ENCODE measurements around the gene KRTAP2-1. TPM values are rescaled to one million over a fixed set of nuclear protein-coding genes. Genes with fewer than 3 reads are reported as not detected.
"Not testable (repeated sequence)": the region's sequence is repeated elsewhere in the genome, so short reads cannot be mapped to it uniquely, and the experiment has no call there.

Gene KRTAP2-1, protein sequence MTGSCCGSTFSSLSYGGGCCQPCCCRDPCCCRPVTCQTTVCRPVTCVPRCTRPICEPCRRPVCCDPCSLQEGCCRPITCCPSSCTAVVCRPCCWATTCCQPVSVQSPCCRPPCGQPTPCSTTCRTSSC
- total RNA-seq: not detected
- not detected for polyA plus RNA-seq
- long read RNA-seq, donor 1: 0 reads
- long read RNA-seq, donor 2: 0 reads
- long read RNA-seq, donor 3: 0 reads
- long read RNA-seq, donor 4: 0 reads
- long read RNA-seq, donor 5: 0 reads
- long read RNA-seq, donor 6: 0 reads
- long read RNA-seq, donor 7: 0 reads
- long read RNA-seq, donor 8: 0 reads
- long read RNA-seq, donor 9: 0 reads
- long read RNA-seq, donor 10: 0 reads

- H3K4me3 ChIP-seq; H3K9me3 ChIP-seq (replicated peaks in 1 of 3); H3K27ac ChIP-seq; DNase-seq; H3K27me3 ChIP-seq; H3K36me3 ChIP-seq (replicated peaks in 1 of 2); H3K4me1 ChIP-seq (replicated peaks in 1 of 2); intact Hi-C loops (cut with DNase I): not testable (repeated sequence)
- 56 to 68% (median 59%) methylated on average over 5 to 10 of the region's 33 CpGs for WGBS, 4 donors
Observed at GRCh38 chr17:41046735-41047465, at the start of gene KRTAP2-1. TSS of gene KRTAP2-1 (minus strand) at chr17:41047316. CDS start at chr17:41047267, 49 bp downstream.

DNA sequence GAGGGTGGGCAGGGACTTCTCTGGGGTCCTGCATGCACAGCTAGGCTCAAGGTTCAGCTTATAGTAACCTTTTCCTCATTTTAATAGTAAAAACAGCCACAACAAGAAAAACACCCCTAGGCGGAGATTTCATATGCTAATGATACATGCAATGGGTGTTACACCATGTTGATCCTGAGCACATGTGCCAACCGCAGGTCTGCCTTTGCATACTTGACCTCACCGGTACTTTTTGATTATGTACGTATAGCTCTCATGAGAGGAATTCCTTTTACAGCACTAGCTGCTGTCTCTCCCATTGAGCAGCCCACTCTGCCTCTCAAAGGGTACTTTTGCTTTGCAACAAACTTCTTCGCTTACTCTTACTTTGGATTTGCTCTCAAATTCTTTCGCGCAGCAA lies 48.9 kb upstream of the KRTAP2-1 start:
- Histone ChIP-seq H3K36me3 (replicated peaks in 1 of 2) (no peaks in the 10 kb centered on the region), H3K27ac (no peak overlapping the region), H3K4me1 (replicated peaks in 1 of 2) (no peaks in the 10 kb centered on the region), H3K9me3 (replicated peaks in 1 of 3) (no peaks in the 10 kb centered on the region), H3K4me3 (no peak overlapping the region), H3K27me3 (no peaks in the 10 kb centered on the region)
- no peak for TF ChIP-seq POLR2A (IDR thresholded peaks at IDR 0.05)
- TF ChIP-seq, protein P1, sequence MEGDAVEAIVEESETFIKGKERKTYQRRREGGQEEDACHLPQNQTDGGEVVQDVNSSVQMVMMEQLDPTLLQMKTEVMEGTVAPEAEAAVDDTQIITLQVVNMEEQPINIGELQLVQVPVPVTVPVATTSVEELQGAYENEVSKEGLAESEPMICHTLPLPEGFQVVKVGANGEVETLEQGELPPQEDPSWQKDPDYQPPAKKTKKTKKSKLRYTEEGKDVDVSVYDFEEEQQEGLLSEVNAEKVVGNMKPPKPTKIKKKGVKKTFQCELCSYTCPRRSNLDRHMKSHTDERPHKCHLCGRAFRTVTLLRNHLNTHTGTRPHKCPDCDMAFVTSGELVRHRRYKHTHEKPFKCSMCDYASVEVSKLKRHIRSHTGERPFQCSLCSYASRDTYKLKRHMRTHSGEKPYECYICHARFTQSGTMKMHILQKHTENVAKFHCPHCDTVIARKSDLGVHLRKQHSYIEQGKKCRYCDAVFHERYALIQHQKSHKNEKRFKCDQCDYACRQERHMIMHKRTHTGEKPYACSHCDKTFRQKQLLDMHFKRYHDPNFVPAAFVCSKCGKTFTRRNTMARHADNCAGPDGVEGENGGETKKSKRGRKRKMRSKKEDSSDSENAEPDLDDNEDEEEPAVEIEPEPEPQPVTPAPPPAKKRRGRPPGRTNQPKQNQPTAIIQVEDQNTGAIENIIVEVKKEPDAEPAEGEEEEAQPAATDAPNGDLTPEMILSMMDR (IDR thresholded peaks at IDR 0.05): no peak
- WGBS, 4 donors: 80 to 86% (median 82%) methylated on average over 7 of the region's 7 CpGs
- DNase-seq: no peak
- intact Hi-C loops (cut with DNase I): no loop called here

GRCh38 chr17:41088760-41089352 lies 41.7 kb upstream of the KRTAP2-1 start:
- H3K27ac ChIP-seq; H3K4me1 ChIP-seq (replicated peaks in 1 of 2); H3K4me3 ChIP-seq; H3K27me3 ChIP-seq; DNase-seq; H3K9me3 ChIP-seq (replicated peaks in 1 of 3); H3K36me3 ChIP-seq (replicated peaks in 1 of 2); intact Hi-C loops (cut with DNase I): not testable (repeated sequence)
- 40 to 64% (median 54%) methylated on average over 4 of the region's 4 CpGs for WGBS, 4 donors

- intact Hi-C loops (cut with DNase I); H3K27ac ChIP-seq; H3K4me3 ChIP-seq; H3K36me3 ChIP-seq (replicated peaks in 1 of 2); DNase-seq; H3K4me1 ChIP-seq (replicated peaks in 1 of 2); H3K27me3 ChIP-seq; H3K9me3 ChIP-seq (replicated peaks in 1 of 3): not testable (repeated sequence)
- WGBS, 4 donors: 71 to 81% (median 74%) methylated on average over 5 to 14 of the region's 14 CpGs
Observed at GRCh38 chr17:41084100-41084856, 37.2 kb upstream of the KRTAP2-1 start, which contains the start of gene KRTAP4-7. TSS of gene KRTAP4-7 (plus strand) at chr17:41084150. CDS start at chr17:41084207, 57 bp downstream.

- DNase-seq; H3K27ac ChIP-seq; H3K36me3 ChIP-seq (replicated peaks in 1 of 2); H3K9me3 ChIP-seq (replicated peaks in 1 of 3); H3K4me3 ChIP-seq; intact Hi-C loops (cut with DNase I); H3K4me1 ChIP-seq (replicated peaks in 1 of 2); H3K27me3 ChIP-seq: not testable (repeated sequence)
- 68 to 87% (median 78%) methylated on average over 2 of the region's 2 CpGs for WGBS, 4 donors
Observed at GRCh38 chr17:41083427-41083826, 36.3 kb upstream of the KRTAP2-1 start.

- Histone ChIP-seq H3K4me3 (no peak overlapping the region), H3K27me3 (no peaks in the 10 kb centered on the region), H3K27ac (no peak overlapping the region), H3K9me3 (replicated peaks in 1 of 3) (no peaks in the 10 kb centered on the region), H3K36me3 (replicated peaks in 1 of 2) (no peaks in the 10 kb centered on the region), H3K4me1 (replicated peaks in 1 of 2) (no peaks in the 10 kb centered on the region)
- DNase-seq: no peak
- no peak for TF ChIP-seq POLR2A (IDR thresholded peaks at IDR 0.05)
- TF ChIP-seq, protein P1 (IDR thresholded peaks at IDR 0.05): no peak
- WGBS, 4 donors: 44 to 63% (median 52%) methylated on average over 3 to 4 of the region's 4 CpGs
- intact Hi-C loops (cut with DNase I): no loop called here
Observed at GRCh38 chr17:41082626-41083025, 35.5 kb upstream of the KRTAP2-1 start.
